CD4-positive, alpha-beta T cell treated with Interleukin-12 subunit alpha and Interleukin-12 subunit beta, for 1 hour (primary cell): ENCODE data around the gene ITGB1.
"Not testable (repeated sequence)": the region's sequence is repeated elsewhere in the genome, so short reads cannot be mapped to it uniquely, and the experiment has no call there.

ENCODE experiments used
- DNase-seq: peaks from one replicate; pipeline ENCODE4 v3.0.0-alpha.2; 2020

ITGB1 gene

GRCh38 chr10:32958085-32959005 is at the start of gene ITGB1:
Gene ITGB1, minus strand, starts transcription at chr10:32958230. Its CDS starts 22,672 bp downstream, at chr10:32935558.
- DNase-seq, result peak; percentile 85

GRCh38 chr10:33006342-33006887 is 48.4 kb upstream of the ITGB1 start:
- no peak for DNase-seq

- peak; percentile 44 for DNase-seq
These were observed 47.6 kb upstream of the ITGB1 start for GRCh38 chr10:33005322-33006301.

- DNase-seq, result no peak
These were observed 44.0 kb upstream of the ITGB1 start for GRCh38 chr10:33001908-33002492.

GRCh38 chr10:32998060-32998581 is 40.1 kb upstream of the ITGB1 start:
- DNase-seq, result not testable (repeated sequence)

GRCh38 chr10:32995751-32996150 is 37.7 kb upstream of the ITGB1 start:
- no peak for DNase-seq

- DNase-seq, result no peak
These were observed 37.1 kb upstream of the ITGB1 start for GRCh38 chr10:32995066-32995622.

GRCh38 chr10:32994632-32995031 is 36.6 kb upstream of the ITGB1 start:
- not testable (repeated sequence) for DNase-seq

GRCh38 chr10:32992310-32992709 is 34.3 kb upstream of the ITGB1 start:
- DNase-seq, result not testable (repeated sequence)

- DNase-seq, result no peak
These were observed 32.8 kb upstream of the ITGB1 start for GRCh38 chr10:32990811-32991210.

- no peak for DNase-seq
These were observed 30.6 kb upstream of the ITGB1 start for GRCh38 chr10:32988604-32989003.

GRCh38 chr10:32987172-32987571 is 29.1 kb upstream of the ITGB1 start:
- no peak for DNase-seq

- no peak for DNase-seq
These were observed 27.8 kb upstream of the ITGB1 start for GRCh38 chr10:32985775-32986350.

GRCh38 chr10:32985341-32985764 is 27.3 kb upstream of the ITGB1 start:
- no peak for DNase-seq

- no peak for DNase-seq
These were observed 26.1 kb upstream of the ITGB1 start for GRCh38 chr10:32984003-32984600.

- DNase-seq, result peak; percentile 50
These were observed 25.2 kb upstream of the ITGB1 start for GRCh38 chr10:32982911-32983909.

- DNase-seq, result no peak
These were observed 24.3 kb upstream of the ITGB1 start for GRCh38 chr10:32982293-32982709.

GRCh38 chr10:32981760-32982159 is 23.7 kb upstream of the ITGB1 start:
- peak; percentile 47 for DNase-seq

GRCh38 chr10:32980558-32981468 is 22.8 kb upstream of the ITGB1 start:
- peak; percentile 83 for DNase-seq
